HG02885 (cell line): ENCODE measurements around the gene FAM20A.
"Not testable (repeated sequence)": the region's sequence is repeated elsewhere in the genome, so short reads cannot be mapped to it uniquely, and the experiment has no call there.

Source experiments
- ATAC-seq: cut with Tn5 transposase; IDR thresholded peaks from one replicate; pipeline ENCODE4 v1.9.1; 2021; ENCODE audit warnings: mild to moderate bottlenecking; ENCODE audit not compliant: unreplicated experiment, poor library complexity

FAM20A gene

DNA sequence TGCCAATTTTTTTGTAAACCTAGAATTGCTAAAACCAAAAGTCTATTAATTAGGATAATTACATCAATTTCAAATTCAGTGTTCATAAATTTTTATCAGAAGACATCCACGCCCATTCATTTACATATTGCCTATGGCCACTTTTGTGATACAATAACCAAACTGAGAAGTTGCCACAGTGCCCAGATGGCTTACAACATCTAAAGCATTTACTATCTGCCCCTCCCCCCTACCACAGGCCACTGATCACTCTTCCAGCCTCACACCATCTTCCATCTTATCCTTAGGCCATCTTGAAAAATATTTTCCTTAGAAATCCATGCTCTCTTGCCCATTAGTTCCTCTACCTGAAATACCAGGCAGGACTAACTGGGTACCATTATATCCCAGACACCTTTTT is 95.2 kb downstream of the FAM20A start:
- no peak for ATAC-seq

DNA sequence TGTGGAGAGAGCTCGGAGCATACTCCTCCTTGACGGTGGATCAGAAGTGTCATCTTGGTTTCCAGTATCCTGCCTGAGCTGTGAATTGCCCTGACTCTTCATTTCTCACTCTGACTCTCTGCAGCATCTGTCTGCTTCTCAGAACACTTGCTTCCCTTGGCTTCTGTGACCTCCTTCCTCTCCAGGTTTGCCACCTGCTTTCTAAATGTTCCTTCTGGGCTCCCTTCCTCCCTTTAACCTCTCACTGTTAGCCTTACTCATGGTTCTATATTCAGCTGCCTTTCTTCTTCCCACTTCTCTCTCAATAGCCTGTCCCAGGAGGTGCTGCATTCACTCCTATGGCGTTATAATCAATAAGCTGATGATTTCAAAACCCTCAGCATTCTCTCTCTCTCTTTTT is 100.1 kb downstream of the FAM20A start:
- ATAC-seq = no peak

DNA sequence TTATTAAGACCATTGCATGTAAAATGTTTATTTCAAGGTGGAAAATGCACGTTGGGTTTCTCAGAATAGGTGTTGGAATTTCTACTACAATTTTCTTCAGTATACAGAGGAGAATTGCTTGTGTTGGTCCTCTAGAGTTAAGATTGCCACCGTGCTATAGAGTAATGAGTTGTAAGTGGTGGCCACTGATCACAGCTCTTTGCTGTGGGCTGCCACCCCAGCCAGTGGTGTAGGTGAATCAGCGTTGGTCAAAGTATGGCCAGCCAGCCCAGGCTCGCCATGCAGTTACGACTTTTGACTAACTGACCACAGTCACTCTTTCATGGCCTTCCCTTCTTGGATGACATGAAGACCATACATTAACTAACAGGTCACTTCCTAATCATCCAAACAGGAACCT is 101.6 kb downstream of the FAM20A start:
- ATAC-seq = no peak

- peak; percentile 25 for ATAC-seq
Measured at GRCh38 chr17:68498479-68499326, 102.5 kb downstream of the FAM20A start.

- ATAC-seq = peak; percentile 95
Measured at GRCh38 chr17:68497885-68498319, 103.3 kb downstream of the FAM20A start.

- ATAC-seq = no peak
Measured at GRCh38 chr17:68495081-68495480, 106.1 kb downstream of the FAM20A start.

GRCh38 chr17:68492394-68493054 is 108.6 kb downstream of the FAM20A start:
- not testable (repeated sequence) for ATAC-seq

GRCh38 chr17:68491381-68492231 is 109.6 kb downstream of the FAM20A start:
- peak; percentile 46 for ATAC-seq

GRCh38 chr17:68489919-68490318 is 111.2 kb downstream of the FAM20A start:
- ATAC-seq = no peak
